Stimulated activated CD4-positive, alpha-beta T cell treated with anti-CD3 and anti-CD28 coated beads, Interleukin-12 subunit alpha, Interleukin-12 subunit beta, amount 100 ng/mL, for 24 hours (primary cell): ENCODE measurements around the gene MLXIPL.
"Not testable (repeated sequence)": the region's sequence is repeated elsewhere in the genome, so short reads cannot be mapped to it uniquely, and the experiment has no call there.

Experiments
- DNase-seq, 2 experiments: peaks; one replicate each; pipeline ENCODE4 v3.0.0-alpha.2; 2020; ENCODE audit warnings: low read depth in 2 of 2

The MLXIPL gene

GRCh38 chr7:73623798-73624668, at the start of gene MLXIPL:
Gene MLXIPL (minus strand): TSS chr7:73624522. CDS start chr7:73624492, 30 bp downstream.
- DNase-seq, result peak; percentile 15 to 61

GRCh38 chr7:73671857-73672445, 47.6 kb upstream of the MLXIPL start:
- DNase-seq, result no peak

GRCh38 chr7:73671322-73671661, 47.0 kb upstream of the MLXIPL start:
- DNase-seq, result no peak

- no peak for DNase-seq
Measured at GRCh38 chr7:73669858-73670385, 45.6 kb upstream of the MLXIPL start.

- no peak for DNase-seq
Measured at GRCh38 chr7:73669288-73669701, 45.0 kb upstream of the MLXIPL start.

- DNase-seq, result no peak
Measured at GRCh38 chr7:73668886-73669230, 44.5 kb upstream of the MLXIPL start.

- no peak for DNase-seq
Measured at GRCh38 chr7:73668103-73668885, 44.0 kb upstream of the MLXIPL start.

GRCh38 chr7:73667344-73668102, 43.2 kb upstream of the MLXIPL start, which contains the start of gene VPS37D:
Gene VPS37D (plus strand): TSS chr7:73667831. CDS start chr7:73667959, 128 bp downstream.
- peak; percentile 88 to 89 for DNase-seq

GRCh38 chr7:73663033-73663432, 38.7 kb upstream of the MLXIPL start:
- no peak for DNase-seq

- DNase-seq, result not testable (repeated sequence)
Measured at GRCh38 chr7:73660594-73660993, 36.3 kb upstream of the MLXIPL start.

- no peak for DNase-seq
Measured at GRCh38 chr7:73659983-73660382, 35.7 kb upstream of the MLXIPL start.

GRCh38 chr7:73655309-73655708, 31.0 kb upstream of the MLXIPL start:
- not testable (repeated sequence) for DNase-seq

GRCh38 chr7:73652541-73652949, 28.2 kb upstream of the MLXIPL start:
- DNase-seq, result no peak

GRCh38 chr7:73650524-73650923, 26.2 kb upstream of the MLXIPL start:
- no peak for DNase-seq

- DNase-seq, result no peak
Measured at GRCh38 chr7:73649576-73649975, 25.3 kb upstream of the MLXIPL start.

- DNase-seq, result no peak
Measured at GRCh38 chr7:73648593-73649332, 24.4 kb upstream of the MLXIPL start.

- DNase-seq, result no peak
Measured at GRCh38 chr7:73647725-73648592, 23.6 kb upstream of the MLXIPL start.

GRCh38 chr7:73646785-73647724, 22.7 kb upstream of the MLXIPL start:
- no peak for DNase-seq
